Right atrium auricular region (tissue), 2 donors: ENCODE data around the gene GCN1. TPM values are rescaled to one million over a fixed set of nuclear protein-coding genes. Genes with fewer than 3 reads are reported as not detected.

ENCODE experiments used
- DNase-seq: peaks from one replicate; pipeline ENCODE4 v3.0.0-alpha.2; 2019; ENCODE audit warnings: low spot score
- H3K27ac ChIP-seq, 2 donors: fragments of 200-600 bp; sonication (generic); 1 replicate in 1 of 2; 2 replicates in 1 of 2; pipeline ENCODE4 v1.5.1; 2016 to 2019
- H3K27me3 ChIP-seq, 2 donors: fragments of 200-600 bp; sonication (generic); one replicate each; pipeline versions ENCODE4 v1.5.1 to v1.6.0; 2017 to 2019
- H3K36me3 ChIP-seq: fragments of 200-600 bp; sonication (generic); one replicate; pipeline ENCODE4 v1.5.1; 2016
- H3K4me1 ChIP-seq, 2 donors: fragments of 200-600 bp; sonication (generic); one replicate each; pipeline versions ENCODE4 v1.5.1 to v1.6.0; 2017 to 2019
- H3K4me3 ChIP-seq, 2 donors: fragments of 200-600 bp; sonication (generic); 1 replicate in 1 of 2; 2 replicates in 1 of 2; pipeline ENCODE4 v1.5.1; 2017 to 2019; ENCODE audit warnings: mild to moderate bottlenecking in 1 of 2, moderate library complexity in 1 of 2
- H3K9me3 ChIP-seq, 2 donors: fragments of 200-600 bp; sonication (generic); one replicate each; pipeline ENCODE4 v1.5.1; 2019
- CTCF ChIP-seq, 2 donors: fragments of 200-600 bp; sonication (generic); IDR thresholded peaks; one replicate each; pipeline ENCODE4 v1.5.1; 2019; ENCODE audit warnings: antibody characterized with exemption in 2 of 2
- total RNA-seq, 2 donors: library from RNA; depleted of rRNA; stranded (reverse); fragments of >200 nt; gene quantifications; one replicate each; pipeline ENCODE4 v1.1.0, GENCODE V29; 2016

Gene GCN1
- total RNA-seq, 2 donors from 2014 or later = 28.3 to 36.0 TPM

GRCh38 chr12:120150919-120151525 lies 43.5 kb downstream of the GCN1 start:
- no peak overlapping the region for H3K27ac ChIP-seq
- H3K9me3 ChIP-seq = no peaks in the 10 kb centered on the region
- peaks cover 96% of the 10 kb centered on the region for H3K36me3 ChIP-seq
- no peak overlapping the region for H3K4me3 ChIP-seq
- TF ChIP-seq CTCF (IDR thresholded peaks at IDR 0.05) = no peak
- no peaks in the 10 kb centered on the region for H3K27me3 ChIP-seq
- no peaks in the 10 kb centered on the region for H3K4me1 ChIP-seq
- no peak for DNase-seq

- Histone ChIP-seq H3K27me3 (no peaks in the 10 kb centered on the region), H3K36me3 (peaks cover 96% of the 10 kb centered on the region), H3K27ac (no peak overlapping the region), H3K9me3 (no peaks in the 10 kb centered on the region), H3K4me3 (no peak overlapping the region), H3K4me1 (no peaks in the 10 kb centered on the region)
- TF ChIP-seq CTCF (IDR thresholded peaks at IDR 0.05) = no peak
- DNase-seq = no peak
Observed at GRCh38 chr12:120148011-120148410, 46.5 kb downstream of the GCN1 start.

- Histone ChIP-seq H3K4me1 (no peaks in the 10 kb centered on the region), H3K4me3 (no peak overlapping the region), H3K36me3 (peaks cover 99% of the 10 kb centered on the region), H3K27ac (no peak overlapping the region), H3K9me3 (no peaks in the 10 kb centered on the region), H3K27me3 (no peaks in the 10 kb centered on the region)
- TF ChIP-seq CTCF (IDR thresholded peaks at IDR 0.05) = no peak
- DNase-seq = no peak
Observed at GRCh38 chr12:120145164-120145563, 49.4 kb downstream of the GCN1 start.

GRCh38 chr12:120144215-120144614 lies 50.3 kb downstream of the GCN1 start:
- no peak overlapping the region for H3K27ac ChIP-seq
- no peak for TF ChIP-seq CTCF (IDR thresholded peaks at IDR 0.05)
- H3K4me3 ChIP-seq = no peak overlapping the region
- DNase-seq = no peak
- no peaks in the 10 kb centered on the region for H3K27me3 ChIP-seq
- no peaks in the 10 kb centered on the region for H3K4me1 ChIP-seq
- no peaks in the 10 kb centered on the region for H3K9me3 ChIP-seq
- peaks cover 99% of the 10 kb centered on the region for H3K36me3 ChIP-seq

GRCh38 chr12:120142231-120142877 lies 52.2 kb downstream of the GCN1 start:
- no peak overlapping the region for H3K4me3 ChIP-seq
- peaks cover 98% of the 10 kb centered on the region for H3K36me3 ChIP-seq
- no peaks in the 10 kb centered on the region for H3K9me3 ChIP-seq
- H3K27ac ChIP-seq = no peak overlapping the region
- no peak for DNase-seq
- H3K27me3 ChIP-seq = no peaks in the 10 kb centered on the region
- no peak for TF ChIP-seq CTCF (IDR thresholded peaks at IDR 0.05)
- no peaks in the 10 kb centered on the region for H3K4me1 ChIP-seq

- H3K27ac ChIP-seq = no peak overlapping the region
- no peak for DNase-seq
- TF ChIP-seq CTCF (IDR thresholded peaks at IDR 0.05) = no peak
- no peaks in the 10 kb centered on the region for H3K4me1 ChIP-seq
- no peak overlapping the region for H3K4me3 ChIP-seq
- no peaks in the 10 kb centered on the region for H3K9me3 ChIP-seq
- H3K36me3 ChIP-seq = peaks cover 98% of the 10 kb centered on the region
- H3K27me3 ChIP-seq = no peaks in the 10 kb centered on the region
Observed at GRCh38 chr12:120141336-120141735, 53.2 kb downstream of the GCN1 start.
